ENCODE measurements around the gene ENTREP3. TPM values are rescaled to one million over a fixed set of nuclear protein-coding genes. Genes with fewer than 3 reads are reported as not detected.

The ENTREP3 gene
- total and polyA plus RNA-seq, 2 donors from 2014 or later: 19.8 to 22.8 TPM

GRCh38 chr1:155210314-155211104 lies 44.8 kb downstream of the ENTREP3 start:
- Histone ChIP-seq H3K4me1 (ENCODE audit: control insufficient read depth in 2 of 3, insufficient read depth in 2 of 3, low read depth in 1 of 3, low read length in 3 of 3) (peaks cover 0 to 13% (median 9%) of the 10 kb centered on the region in 3 donors), H3K9ac (ENCODE audit: low read length in 3 of 3) (peak overlapping the region in 1 of 3 donors; percentile 99), H3K27ac (ENCODE audit: low read depth in 2 of 2, low read length in 2 of 2) (no peak overlapping the region), H3K36me3 (ENCODE audit: control insufficient read depth in 2 of 3, insufficient read depth in 3 of 3, low read length in 3 of 3) (peaks cover under 1 to 5% (median 2%) of the 10 kb centered on the region in 3 donors), H3K9me3 (ENCODE audit: control insufficient read depth in 2 of 3, insufficient read depth in 1 of 3, low read length in 3 of 3) (no peaks in the 10 kb centered on the region), H3K4me3 (ENCODE audit: low read length in 3 of 3) (no peak overlapping the region), H3K27me3 (ENCODE audit: control insufficient read depth, insufficient read depth, low read length) (no peaks in the 10 kb centered on the region)
- no peak for TF ChIP-seq CTCF (IDR thresholded peaks at IDR 0.05; ENCODE audit: borderline replicate concordance, extremely low read depth, insufficient read depth)
- intact Hi-C loops (cut with DNase I): no loop called here
- FAIRE-seq (no peak), DNase-seq (peak in 1 of 5 donors; percentile 8)

- DNase-seq: no peak
- Histone ChIP-seq H3K4me3 (ENCODE audit: low read length in 3 of 3) (peak overlapping the region; percentile 92 to 100 (median 98)), H3K36me3 (ENCODE audit: control insufficient read depth in 2 of 3, insufficient read depth in 3 of 3, low read length in 3 of 3) (peaks cover 0 to 5% (median 2%) of the 10 kb centered on the region in 3 donors), H3K27ac (ENCODE audit: low read depth in 2 of 2, low read length in 2 of 2) (peak overlapping the region; percentile 97 to 100), H3K9ac (ENCODE audit: low read length in 3 of 3) (peak overlapping the region; percentile 74 to 99 (median 80)), H3K4me1 (ENCODE audit: control insufficient read depth in 2 of 3, insufficient read depth in 2 of 3, low read depth in 1 of 3, low read length in 3 of 3) (peaks cover 0 to 13% (median 9%) of the 10 kb centered on the region in 3 donors), H3K9me3 (ENCODE audit: control insufficient read depth in 2 of 3, insufficient read depth in 1 of 3, low read length in 3 of 3) (no peaks in the 10 kb centered on the region), H3K27me3 (ENCODE audit: control insufficient read depth, insufficient read depth, low read length) (no peaks in the 10 kb centered on the region)
- FAIRE-seq: no peak
- TF ChIP-seq CTCF (IDR thresholded peaks at IDR 0.05; ENCODE audit: borderline replicate concordance, extremely low read depth, insufficient read depth): no peak
- intact Hi-C loops (cut with DNase I): no loop called here
These were observed 46.0 kb downstream of the ENTREP3 start for GRCh38 chr1:155209312-155209721.

GRCh38 chr1:155208541-155209311 lies 46.6 kb downstream of the ENTREP3 start, which contains the start of gene MTX1:
MTX1 (plus strand) TSS chr1:155208695; CDS start chr1:155208805, 110 bp downstream.
- TF ChIP-seq CTCF (IDR thresholded peaks at IDR 0.05; ENCODE audit: borderline replicate concordance, extremely low read depth, insufficient read depth): no peak
- peak within 1 kb of the TSS; percentile 92 to 100 (median 98) for H3K4me3 ChIP-seq (ENCODE audit: low read length in 3 of 3)
- peaks cover 0 to 5% (median 2%) of the 10 kb centered on the region in 3 donors for H3K36me3 ChIP-seq (ENCODE audit: control insufficient read depth in 2 of 3, insufficient read depth in 3 of 3, low read length in 3 of 3)
- FAIRE-seq: no peak
- H3K9me3 ChIP-seq (ENCODE audit: control insufficient read depth in 2 of 3, insufficient read depth in 1 of 3, low read length in 3 of 3): no peaks in the 10 kb centered on the region
- H3K27me3 ChIP-seq (ENCODE audit: control insufficient read depth, insufficient read depth, low read length): no peaks in the 10 kb centered on the region
- peak; percentile 94 to 97 (median 95) for DNase-seq
- H3K9ac ChIP-seq (ENCODE audit: low read length in 3 of 3): peak within 1 kb of the TSS; percentile 74 to 99 (median 80)
- H3K27ac ChIP-seq (ENCODE audit: low read depth in 2 of 2, low read length in 2 of 2): peak within 1 kb of the TSS; percentile 97 to 100
- peaks cover 0 to 13% (median 9%) of the 10 kb centered on the region in 3 donors for H3K4me1 ChIP-seq (ENCODE audit: control insufficient read depth in 2 of 3, insufficient read depth in 2 of 3, low read depth in 1 of 3, low read length in 3 of 3)
- intact Hi-C loops (cut with DNase I): no loop called here

Data from kidney (tissue), 14 donors.